Hepatic stellate cell (primary cell): ENCODE measurements around the gene WAS.
A peak's percentile ranks its signal among the peaks of the same experiment; 100 is the strongest.

Source experiments
- DNase-seq: peaks from one replicate; pipeline ENCODE4 v3.0.0; 2011; ENCODE audit warnings: low spot score

Gene WAS

GRCh38 chrX:48711929-48712505, 28.4 kb downstream of the WAS start:
- DNase-seq, result no peak

DNA sequence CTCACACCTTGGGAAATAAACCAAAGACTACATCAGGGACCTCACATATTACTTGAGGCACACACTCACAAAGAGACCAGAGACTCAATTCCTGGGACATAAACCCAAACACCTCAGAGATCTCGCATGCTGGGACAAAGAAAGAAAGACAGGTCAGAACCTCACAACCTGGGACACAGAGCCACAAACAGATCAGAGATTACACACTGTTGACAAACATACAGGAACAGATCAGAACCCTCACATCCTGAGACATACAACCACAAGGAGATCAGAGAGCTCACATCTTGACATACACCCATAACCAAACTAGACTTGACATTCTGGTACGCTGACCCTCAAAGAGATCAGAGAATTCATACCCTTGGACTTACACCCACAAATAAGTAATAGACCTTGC, 30.2 kb downstream of the WAS start:
- DNase-seq, result no peak

GRCh38 chrX:48714573-48714972, 31.0 kb downstream of the WAS start:
- no peak for DNase-seq

DNA sequence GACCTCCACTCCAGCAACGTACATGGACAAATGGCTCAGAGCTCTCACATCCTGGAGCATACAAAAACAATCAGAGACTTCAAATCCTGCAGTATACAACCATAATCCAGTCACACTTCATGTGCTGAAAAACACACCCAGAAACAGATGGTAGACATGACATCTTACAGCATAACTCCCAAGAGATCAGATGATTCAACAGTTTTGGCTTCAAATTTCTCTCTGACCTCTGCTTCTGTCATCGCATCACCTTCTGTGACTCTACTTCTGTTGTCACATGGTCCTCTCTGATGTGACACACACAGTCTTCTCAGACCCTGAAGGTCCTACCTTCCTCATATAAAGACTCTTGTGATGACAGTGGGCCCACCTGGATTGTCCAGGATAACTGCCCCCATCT, 31.5 kb downstream of the WAS start:
- DNase-seq, result no peak

- no peak for DNase-seq
Measured at GRCh38 chrX:48715876-48716502, 32.4 kb downstream of the WAS start.

DNA sequence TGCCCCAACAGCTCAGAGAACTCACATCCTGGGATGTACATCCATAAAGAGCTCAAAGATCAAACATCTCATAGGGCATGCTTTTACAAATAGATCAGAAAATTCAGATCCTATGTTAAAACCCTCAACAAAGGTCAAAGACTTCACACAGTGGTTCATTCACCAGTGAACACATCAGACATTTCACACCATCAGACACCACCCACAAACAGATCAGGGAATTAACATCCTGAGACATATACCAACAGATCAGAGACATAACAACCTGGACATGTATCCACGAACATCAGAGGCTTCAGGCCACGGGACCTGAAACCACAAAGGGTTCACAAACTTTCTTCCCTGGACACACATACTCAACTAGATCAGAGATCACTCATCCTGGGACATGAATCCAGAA, 36.4 kb downstream of the WAS start:
- no peak for DNase-seq

DNA sequence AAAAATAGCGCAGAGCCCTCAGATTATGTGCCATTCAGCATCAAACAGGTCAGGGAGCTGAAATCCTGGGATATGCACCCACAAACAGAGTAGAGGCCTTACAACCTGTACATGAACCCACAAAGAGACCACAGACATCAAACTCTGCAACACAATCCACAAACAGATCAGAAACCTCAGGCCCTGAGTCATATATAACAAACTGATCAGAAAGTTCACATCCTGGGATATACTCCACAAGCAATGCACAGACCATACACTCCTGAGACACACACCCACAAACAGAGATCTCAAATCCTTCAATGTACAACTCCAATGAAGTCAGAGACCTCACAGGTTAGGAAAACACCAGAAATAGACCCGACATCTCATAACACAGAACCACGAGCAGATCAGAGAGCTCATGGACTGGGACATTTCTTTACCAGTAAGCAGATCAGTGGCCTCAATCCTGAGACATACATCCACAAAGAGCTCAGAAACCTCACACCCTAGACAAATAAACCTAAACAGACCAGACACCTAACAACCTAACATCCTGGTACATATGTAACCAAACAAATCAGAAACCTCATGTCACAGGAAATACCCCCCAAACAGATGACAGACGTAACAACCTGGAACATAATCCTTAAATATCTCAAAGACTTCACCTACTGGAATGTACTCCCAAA, 37.1 kb downstream of the WAS start:
- no peak for DNase-seq

- no peak for DNase-seq
Measured at GRCh38 chrX:48721916-48722315, 38.3 kb downstream of the WAS start.

GRCh38 chrX:48726596-48726995, 43.0 kb downstream of the WAS start:
- no peak for DNase-seq

DNA sequence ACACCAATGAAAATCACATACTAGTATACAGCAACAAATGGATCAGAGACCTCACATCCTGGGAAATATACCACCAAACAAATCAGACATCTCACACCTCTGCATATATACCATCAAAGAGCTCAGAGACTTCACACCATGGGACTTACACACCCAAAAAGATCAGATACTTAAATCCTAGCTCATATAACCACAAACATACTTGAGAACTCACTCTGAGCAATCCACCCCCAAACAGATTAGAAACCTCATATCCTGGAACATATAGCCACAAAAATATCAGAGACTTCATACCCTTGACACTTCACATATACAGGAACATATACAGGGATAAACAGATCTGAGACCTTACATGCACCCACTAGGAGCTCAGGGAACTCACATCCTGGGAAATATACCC, 45.1 kb downstream of the WAS start:
- no peak for DNase-seq

DNA sequence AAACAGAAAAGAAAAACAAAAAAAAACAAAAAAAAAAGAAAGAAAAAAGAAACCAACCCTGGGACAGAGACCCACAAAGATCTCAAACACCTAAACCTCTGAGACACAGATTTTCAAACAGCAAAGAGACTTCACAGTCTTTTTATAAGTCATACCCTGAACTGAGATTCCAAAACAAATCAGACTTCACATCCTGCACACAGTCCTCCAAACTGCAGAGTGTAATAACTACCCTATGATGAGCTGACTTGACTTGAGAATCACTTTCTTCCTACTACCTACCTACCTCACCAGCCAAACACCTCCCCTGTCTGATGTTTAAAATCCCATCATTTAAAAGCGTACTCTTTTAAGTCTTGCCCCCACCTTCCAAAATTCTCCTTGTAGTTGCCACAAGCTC, 52.7 kb downstream of the WAS start:
- no peak for DNase-seq

DNA sequence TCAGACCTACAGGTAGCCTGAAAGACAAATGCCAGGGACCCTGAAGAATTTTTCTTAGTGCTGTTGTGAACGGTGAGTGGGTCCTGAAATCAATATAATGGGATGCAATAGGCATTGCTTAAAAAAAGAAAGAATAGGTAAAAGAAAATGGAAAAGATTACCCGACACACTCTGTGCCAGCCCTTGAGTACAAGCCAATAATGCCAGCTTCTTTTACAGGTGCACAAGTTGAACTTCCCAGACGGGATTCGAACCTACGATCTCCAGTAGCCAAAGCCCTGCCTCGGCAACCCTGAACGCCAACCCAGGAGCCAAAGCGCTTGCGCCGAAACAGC, 53.2 kb downstream of the WAS start:
- DNase-seq, result no peak

DNA sequence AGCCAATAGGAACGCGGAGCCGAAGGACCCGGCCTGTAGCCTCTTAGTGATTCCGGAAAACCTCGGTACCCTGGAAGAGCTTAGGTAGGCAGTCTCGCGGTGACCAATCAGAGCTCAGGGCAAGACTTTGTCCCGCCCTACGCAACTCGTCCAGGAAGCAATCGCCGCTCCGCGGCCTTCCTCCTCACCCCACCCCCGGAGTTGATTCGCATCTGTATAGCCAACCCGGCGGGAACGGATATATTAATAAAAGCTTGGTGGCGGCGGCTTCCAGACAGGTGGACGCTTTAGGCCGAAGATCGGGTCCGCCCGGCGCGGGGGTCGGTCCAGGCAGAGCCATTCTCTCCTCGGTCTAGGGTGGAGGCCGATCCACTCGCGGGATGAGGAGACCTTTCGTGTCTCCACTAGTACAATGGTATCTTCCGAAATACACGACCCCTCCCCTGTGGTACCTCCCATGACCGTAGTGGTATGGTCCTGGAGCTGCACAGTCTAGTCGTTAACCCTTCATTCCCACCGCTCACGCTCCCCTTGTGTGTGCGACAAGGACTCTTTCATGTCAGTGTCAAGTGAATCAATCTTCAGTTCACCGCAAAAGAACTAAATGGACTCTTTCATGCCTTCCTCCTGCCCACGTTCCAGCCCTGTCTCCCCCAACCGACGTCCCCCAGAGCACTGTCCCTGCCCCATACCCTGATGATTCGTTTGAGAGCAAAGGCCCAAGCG, 53.8 kb downstream of the WAS start:
- peak; percentile 93 for DNase-seq

GRCh38 chrX:48737940-48738339, 54.3 kb downstream of the WAS start:
- no peak for DNase-seq
